Retinal pigment epithelial cell (primary cell): ENCODE measurements around the gene VGLL4.
"Not testable (repeated sequence)": the region's sequence is repeated elsewhere in the genome, so short reads cannot be mapped to it uniquely, and the experiment has no call there.

Experiments used
- DNase-seq: peaks from one replicate; pipeline ENCODE4 v3.0.0-alpha.2; 2010; ENCODE audit warnings: low read depth
- H3K4me3 ChIP-seq: 2 replicates; pipeline ENCODE4 v1.5.1; 2011; ENCODE audit warnings: mild to moderate bottlenecking, low read length, control low read depth, moderate library complexity
- CTCF ChIP-seq: conservative IDR thresholded peaks from 2 replicates; pipeline ENCODE4 v1.5.1; 2011; ENCODE audit warnings: low read depth, low read length, control low read depth, inconsistent platforms

VGLL4 gene

GRCh38 chr3:11602239-11602840, 41.4 kb downstream of the VGLL4 start:
- H3K4me3 ChIP-seq, result no peak overlapping the region
- no peak for DNase-seq
- no peak for TF ChIP-seq CTCF

GRCh38 chr3:11601446-11602238, 42.1 kb downstream of the VGLL4 start:
- no peak for TF ChIP-seq CTCF
- no peak for DNase-seq
- no peak overlapping the region for H3K4me3 ChIP-seq

GRCh38 chr3:11600501-11601282, 43.0 kb downstream of the VGLL4 start:
- peak; percentile 99 for DNase-seq
- no peak overlapping the region for H3K4me3 ChIP-seq
- no peak for TF ChIP-seq CTCF

- no peak overlapping the region for H3K4me3 ChIP-seq
- no peak for TF ChIP-seq CTCF
- DNase-seq, result no peak
Measured at GRCh38 chr3:11596387-11596786, 47.3 kb downstream of the VGLL4 start.

GRCh38 chr3:11595024-11595423, 48.7 kb downstream of the VGLL4 start:
- not testable (repeated sequence) for DNase-seq, H3K4me3 ChIP-seq

- no peak for TF ChIP-seq CTCF
- no peak for DNase-seq
- no peak overlapping the region for H3K4me3 ChIP-seq
Measured at GRCh38 chr3:11593318-11594034, 50.2 kb downstream of the VGLL4 start.
